CD14-positive monocyte (primary cell): Measurements from ENCODE around the gene DHCR24. TPM values are rescaled to one million over a fixed set of nuclear protein-coding genes. Genes with fewer than 3 reads are reported as not detected.
A peak's percentile ranks its signal among the peaks of the same experiment; 100 is the strongest.

Experiments used
- DNase-seq, 3 donors: peaks; one replicate each; pipeline ENCODE4 v3.0.0-alpha.2; 2011 to 2022
- H2AFZ ChIP-seq: 2 replicates; pipeline ENCODE4 v1.6.0; 2012; ENCODE audit warnings: mild to moderate bottlenecking, low read depth, low read length, inconsistent platforms; ENCODE audit not compliant: insufficient read depth, poor library complexity, severe bottlenecking
- H3K27ac ChIP-seq, 2 donors: 1 replicate in 1 of 2; 2 replicates in 1 of 2; pipeline ENCODE4 v1.5.1; 2012 to 2013; ENCODE audit warnings: low read length in 2 of 2, control low read depth in 1 of 2, inconsistent platforms in 1 of 2, low read depth in 1 of 2, mild to moderate bottlenecking in 1 of 2
- H3K27me3 ChIP-seq, 2 donors: one replicate each; pipeline versions ENCODE4 v1.6.0 to v1.6.1; 2011 to 2013; ENCODE audit warnings: low read length in 2 of 2; ENCODE audit not compliant: control insufficient read depth in 2 of 2, insufficient read depth in 2 of 2
- H3K36me3 ChIP-seq, 2 donors: replicated peaks in 1 of 2; 1 replicate in 1 of 2; 2 replicates in 1 of 2; pipeline versions ENCODE4 v1.5.1 to v1.6.1; 2012 to 2013; ENCODE audit warnings: low read length in 2 of 2, control low read depth in 1 of 2, inconsistent platforms in 1 of 2, mild to moderate bottlenecking in 1 of 2; ENCODE audit not compliant: insufficient read depth in 2 of 2, control insufficient read depth in 1 of 2
- H3K4me1 ChIP-seq, 2 donors: 1 replicate in 1 of 2; 2 replicates in 1 of 2; pipeline versions ENCODE4 v1.5.1 to v1.6.1; 2012 to 2013; ENCODE audit warnings: low read length in 2 of 2, control low read depth in 1 of 2, inconsistent platforms in 1 of 2, mild to moderate bottlenecking in 1 of 2, moderate library complexity in 1 of 2; ENCODE audit not compliant: insufficient read depth in 2 of 2, control insufficient read depth in 1 of 2
- H3K4me2 ChIP-seq: replicated peaks from 2 replicates; pipeline ENCODE3; 2012; ENCODE audit warnings: low read length, moderate library complexity, mild to moderate bottlenecking; ENCODE audit not compliant: poor library complexity, severe bottlenecking; ENCODE audit errors: extremely low read depth
- H3K4me3 ChIP-seq, 3 experiments: fragments of 200-600 bp in 1 of 3; sonication (generic) in 1 of 3; replicated peaks in 1 of 3; 1 replicate in 2 of 3; 2 replicates in 1 of 3; pipeline ENCODE4 v1.5.1; 2011 to 2013; ENCODE audit warnings: low read length in 3 of 3, mild to moderate bottlenecking in 3 of 3, control low read depth in 2 of 3, low read depth in 2 of 3, inconsistent platforms in 1 of 3, moderate library complexity in 1 of 3
- H3K79me2 ChIP-seq: 2 replicates; pipeline ENCODE4 v1.6.0; 2012; ENCODE audit warnings: mild to moderate bottlenecking, control low read depth, inconsistent platforms, low read length, moderate library complexity; ENCODE audit not compliant: insufficient read depth
- H3K9ac ChIP-seq: 2 replicates; pipeline ENCODE4 v1.6.0; 2017; ENCODE audit warnings: low read length, mild to moderate bottlenecking; ENCODE audit not compliant: insufficient read depth, poor library complexity, severe bottlenecking
- H3K9me3 ChIP-seq, 2 donors: replicated peaks in 1 of 2; 1 replicate in 1 of 2; 2 replicates in 1 of 2; pipeline versions ENCODE4 v1.5.1 to v1.6.1; 2012 to 2013; ENCODE audit warnings: low read length in 2 of 2, control low read depth in 1 of 2; ENCODE audit not compliant: control insufficient read depth in 1 of 2, insufficient read depth in 1 of 2
- H4K20me1 ChIP-seq: 2 replicates; pipeline ENCODE4 v1.6.0; 2012; ENCODE audit warnings: mild to moderate bottlenecking, low read length, control low read depth, moderate library complexity; ENCODE audit not compliant: insufficient read depth
- H3K27ac Mint-ChIP-seq, 7 donors: one replicate each; pipeline ENCODE4 v1.8.0; 2020; ENCODE audit warnings: mild to moderate bottlenecking in 7 of 7, mixed read lengths in 7 of 7, moderate library complexity in 6 of 7, inconsistent platforms in 2 of 7
- H3K27me3 Mint-ChIP-seq, 3 donors: one replicate each; pipeline ENCODE4 v1.8.0; 2021 to 2022; ENCODE audit warnings: low read depth in 3 of 3, mild to moderate bottlenecking in 3 of 3, mixed read lengths in 3 of 3, moderate library complexity in 3 of 3, inconsistent platforms in 1 of 3
- H3K36me3 Mint-ChIP-seq, 2 donors: one replicate each; pipeline ENCODE4 v1.8.0; 2020; ENCODE audit warnings: mixed read lengths in 2 of 2, inconsistent platforms in 1 of 2, mild to moderate bottlenecking in 1 of 2
- H3K4me1 Mint-ChIP-seq: one replicate; pipeline ENCODE4 v1.8.0; 2020; ENCODE audit warnings: mild to moderate bottlenecking, mixed read lengths
- H3K4me3 Mint-ChIP-seq, 2 donors: one replicate each; pipeline ENCODE4 v1.8.0; 2020; ENCODE audit warnings: mild to moderate bottlenecking in 2 of 2, mixed read lengths in 2 of 2, moderate library complexity in 1 of 2
- H3K9me3 Mint-ChIP-seq, 7 donors: one replicate each; pipeline ENCODE4 v1.8.0; 2020 to 2022; ENCODE audit warnings: mixed read lengths in 7 of 7, mild to moderate bottlenecking in 6 of 7, moderate library complexity in 6 of 7, inconsistent platforms in 2 of 7
- WGBS: methylation state at CpG from one replicate; pipeline ENCODE4 v1.1.5; 2013; ENCODE audit warnings: missing lambda C conversion rate; ENCODE audit not compliant: insufficient coverage; 5-methylcytosine and 5-hydroxymethylcytosine counted together
- intact Hi-C, 2 donors: fragments of 100-400 bp; cut with micrococcal nuclease; formaldehyde crosslinking; loops; one replicate each; pipeline versions ENCODE4 v1.15.0 to v1.15.1; 2023
- polyA plus RNA-seq, 3 donors: library from polyadenylated mRNA; depleted of rRNA in 1 of 3; unstranded in 2 of 3; stranded (reverse) in 1 of 3; fragments of 300-500 nt in 2 of 3; fragments of >200 nt in 1 of 3; fragmentation: Illumina TruSeq in 2 of 3; gene quantifications; 1 replicate in 2 of 3; 2 replicates in 1 of 3; pipeline ENCODE4 v1.2.3, GENCODE V29; 2012 to 2021
- TF ChIP-seq, protein P1 (sequence below): fragments of 200-600 bp; IDR thresholded peaks from one replicate; pipeline ENCODE4 v1.8.0; 2022; ENCODE audit warnings: antibody characterized with exemption, mild to moderate bottlenecking

DHCR24 gene
- polyA plus RNA-seq, 3 donors = 0.48 to 3.5 (median 3.0) TPM

DNA sequence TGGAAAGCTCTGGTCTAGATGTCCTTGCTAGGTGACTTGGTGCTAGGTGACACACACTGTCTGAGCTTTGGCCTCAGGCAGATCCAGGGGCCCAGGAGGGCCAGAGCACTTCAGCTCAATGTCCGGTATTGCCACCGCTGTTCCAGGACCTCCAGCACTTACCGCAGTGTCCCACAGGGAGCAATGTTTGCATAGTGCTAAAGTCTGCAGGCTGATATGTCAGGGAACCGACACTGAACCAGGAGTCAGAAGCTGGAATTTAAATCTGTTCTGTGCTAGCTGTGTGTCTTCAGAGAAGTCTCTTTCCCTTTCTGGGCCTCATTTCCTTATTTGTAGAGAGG is 19.3 kb downstream of the DHCR24 start:
- TF ChIP-seq, protein P1, sequence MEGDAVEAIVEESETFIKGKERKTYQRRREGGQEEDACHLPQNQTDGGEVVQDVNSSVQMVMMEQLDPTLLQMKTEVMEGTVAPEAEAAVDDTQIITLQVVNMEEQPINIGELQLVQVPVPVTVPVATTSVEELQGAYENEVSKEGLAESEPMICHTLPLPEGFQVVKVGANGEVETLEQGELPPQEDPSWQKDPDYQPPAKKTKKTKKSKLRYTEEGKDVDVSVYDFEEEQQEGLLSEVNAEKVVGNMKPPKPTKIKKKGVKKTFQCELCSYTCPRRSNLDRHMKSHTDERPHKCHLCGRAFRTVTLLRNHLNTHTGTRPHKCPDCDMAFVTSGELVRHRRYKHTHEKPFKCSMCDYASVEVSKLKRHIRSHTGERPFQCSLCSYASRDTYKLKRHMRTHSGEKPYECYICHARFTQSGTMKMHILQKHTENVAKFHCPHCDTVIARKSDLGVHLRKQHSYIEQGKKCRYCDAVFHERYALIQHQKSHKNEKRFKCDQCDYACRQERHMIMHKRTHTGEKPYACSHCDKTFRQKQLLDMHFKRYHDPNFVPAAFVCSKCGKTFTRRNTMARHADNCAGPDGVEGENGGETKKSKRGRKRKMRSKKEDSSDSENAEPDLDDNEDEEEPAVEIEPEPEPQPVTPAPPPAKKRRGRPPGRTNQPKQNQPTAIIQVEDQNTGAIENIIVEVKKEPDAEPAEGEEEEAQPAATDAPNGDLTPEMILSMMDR = no peak
- Histone ChIP-seq H3K4me1 (no peaks in the 10 kb centered on the region), H3K27ac (no peak overlapping the region), H3K4me2 (no peak overlapping the region), H3K9ac (no peak overlapping the region), H3K9me3 (no peaks in the 10 kb centered on the region), H3K27me3 (no peaks in the 10 kb centered on the region), H3K79me2 (no peaks in the 10 kb centered on the region), H3K4me3 (no peak overlapping the region), H3K36me3 (no peaks in the 10 kb centered on the region), H4K20me1 (no peaks in the 10 kb centered on the region), H2AFZ (no peak overlapping the region)
- no peaks in the 10 kb centered on the region for H3K27me3 Mint-ChIP-seq
- no peaks in the 10 kb centered on the region for H3K9me3 Mint-ChIP-seq
- 81% methylated on average over 4 of the region's 4 CpGs for WGBS
- no peak overlapping the region for H3K4me3 Mint-ChIP-seq
- DNase-seq = no peak
- H3K4me1 Mint-ChIP-seq = no peaks in the 10 kb centered on the region
- peak overlapping the region in 1 of 7 donors; percentile 32 for H3K27ac Mint-ChIP-seq
- intact Hi-C loops = no loop called here
- H3K36me3 Mint-ChIP-seq = peaks cover 8 to 52% of the 10 kb centered on the region in 2 donors

DNA sequence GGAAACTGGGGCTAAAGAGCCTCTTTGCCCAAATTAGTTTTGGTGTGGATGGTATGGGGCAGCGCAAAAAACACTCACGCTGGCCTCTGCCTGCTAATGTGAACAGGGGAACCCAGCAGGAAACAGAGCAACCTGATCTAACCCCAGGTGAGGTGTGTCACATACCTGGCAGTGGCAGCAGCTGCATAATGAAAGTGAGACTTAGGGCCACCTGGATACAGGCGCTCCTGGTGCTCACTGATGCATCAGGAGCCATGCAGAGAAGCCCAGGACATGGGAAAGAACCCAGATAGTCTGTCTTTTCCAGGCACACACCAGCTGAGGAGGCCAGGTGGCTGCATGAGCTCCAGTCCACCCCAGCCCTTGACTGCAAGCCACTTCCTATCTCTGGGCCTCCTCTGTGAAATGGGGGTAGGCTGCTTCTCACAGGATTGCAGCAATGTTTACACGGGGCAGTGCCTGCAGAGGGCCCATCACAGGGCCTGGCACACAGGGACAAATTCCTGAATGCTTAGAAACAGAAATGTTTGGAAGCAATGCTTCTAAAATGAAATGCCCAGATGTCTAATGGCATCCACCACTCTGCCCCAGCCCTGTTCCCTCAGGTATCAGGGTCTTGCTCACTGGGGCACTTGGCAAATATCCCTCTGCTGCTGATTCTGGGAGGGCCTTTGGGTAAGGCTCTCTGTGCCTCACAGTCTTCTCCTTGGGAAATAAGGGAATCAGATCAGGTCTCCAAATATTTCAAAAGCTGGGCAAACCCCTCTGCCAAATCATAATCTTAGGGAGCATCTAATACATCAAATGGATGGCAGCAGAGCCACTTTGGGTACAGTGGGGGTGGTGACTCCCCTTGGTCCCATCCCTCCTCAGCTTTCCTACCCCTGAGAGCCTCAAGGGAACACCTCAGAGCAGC is 19.9 kb downstream of the DHCR24 start:
- Mint-ChIP-seq H3K36me3 (peaks cover 12 to 52% of the 10 kb centered on the region in 2 donors), H3K27ac (peak overlapping the region in 1 of 7 donors; percentile 31), H3K4me1 (peaks cover 1% of the 10 kb centered on the region), H3K9me3 (no peaks in the 10 kb centered on the region), H3K27me3 (no peaks in the 10 kb centered on the region), H3K4me3 (no peak overlapping the region)
- Histone ChIP-seq H3K27ac (no peak overlapping the region), H4K20me1 (no peaks in the 10 kb centered on the region), H3K4me2 (no peak overlapping the region), H3K9me3 (no peaks in the 10 kb centered on the region), H3K27me3 (no peaks in the 10 kb centered on the region), H2AFZ (no peak overlapping the region), H3K9ac (no peak overlapping the region), H3K36me3 (no peaks in the 10 kb centered on the region), H3K4me1 (no peaks in the 10 kb centered on the region), H3K79me2 (no peaks in the 10 kb centered on the region), H3K4me3 (no peak overlapping the region)
- WGBS = 100% methylated on average over 2 of the region's 4 CpGs
- no peak for DNase-seq
- intact Hi-C loops = no loop called here
- TF ChIP-seq, protein P1 = no peak
